Ovary (tissue), 3 donors: ENCODE results near the gene ACAP2.

ENCODE experiments used
- CTCF ChIP-seq, 3 donors: fragments of 450-650 bp in 2 of 3; fragments of 200-600 bp in 1 of 3; IDR thresholded peaks; one replicate each; pipeline versions ENCODE4 v1.5.1 to v1.8.0; 2016 to 2022; ENCODE audit warnings: antibody characterized with exemption in 3 of 3, mild to moderate bottlenecking in 1 of 3
- POLR2A ChIP-seq: fragments of 450-650 bp; IDR thresholded peaks from one replicate; pipeline ENCODE4 v1.6.1; 2017; ENCODE audit warnings: antibody characterized with exemption, mild to moderate bottlenecking, moderate library complexity
- donor health status: DM: no; HTN: no; CAD: no.

DNA sequence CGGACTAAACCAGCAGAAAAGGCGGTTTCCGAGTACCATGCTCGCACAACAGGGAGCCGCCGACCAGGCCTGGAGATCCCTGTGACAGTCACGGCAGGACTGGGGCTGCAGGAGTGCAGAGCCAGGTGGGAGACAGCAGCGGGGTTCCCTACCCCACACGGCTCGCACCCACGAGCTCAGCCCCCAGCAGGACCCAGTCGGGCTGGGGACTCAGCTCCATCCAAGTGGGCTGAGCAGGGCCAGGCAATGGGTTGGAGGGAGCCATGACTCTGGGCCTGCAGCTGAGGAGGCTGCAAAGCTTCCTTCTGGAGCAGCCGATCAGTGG is 187.7 kb downstream of the ACAP2 start:
- TF ChIP-seq POLR2A = no peak
- no peak for TF ChIP-seq CTCF (IDR thresholded peaks at IDR 0.05)
